Caco-2 (cell line): Measurements from ENCODE around the gene ETFA. TPM values are rescaled to one million over a fixed set of nuclear protein-coding genes. Genes with fewer than 3 reads are reported as not detected.
"Not testable (repeated sequence)": the region's sequence is repeated elsewhere in the genome, so short reads cannot be mapped to it uniquely, and the experiment has no call there.

Source experiments
- BruUV-seq: library from RNA; stranded (reverse); fragments of 400-500 nt; replicated peaks from 2 replicates; lab custom pipeline; 2021; lab: Mats Ljungman, UMichigan
- CTCF ChIA-PET: fragments of 300-600 bp; sonication (Branson Sonifier 250); formaldehyde crosslinking; loops from one replicate; lab custom pipeline; 2022; ENCODE audit warnings: antibody characterized with exemption; lab: Charles Lee
- POLR2A ChIA-PET: fragments of 300-600 bp; sonication (Branson Sonifier 250); formaldehyde crosslinking; loops from one replicate; lab custom pipeline; 2022; ENCODE audit warnings: antibody characterized with exemption; lab: Charles Lee
- DNase-seq, 2 experiments: peaks; one replicate each; pipeline versions ENCODE4 v3.0.0 to v3.0.0-alpha.2; 2020 to 2022
- H3K27me3 ChIP-seq: replicated peaks from 2 replicates; pipeline ENCODE4 v1.6.0; 2011; ENCODE audit warnings: low read length; ENCODE audit not compliant: control insufficient read depth, insufficient read depth
- H3K36me3 ChIP-seq: 2 replicates; pipeline ENCODE4 v1.5.1; 2011; ENCODE audit warnings: low read length; ENCODE audit not compliant: control insufficient read depth, insufficient read depth
- H3K4me1 ChIP-seq: fragments of 250-450 bp; sonication (Bioruptor Pico); 2 replicates; pipeline ENCODE4 v1.5.1; 2020; ENCODE audit warnings: mild to moderate bottlenecking
- H3K4me3 ChIP-seq: 2 replicates; pipeline ENCODE4 v1.5.1; 2011; ENCODE audit warnings: low read depth, mild to moderate bottlenecking, control low read depth, low read length
- H3K9me3 ChIP-seq: fragments of 250-450 bp; sonication (Bioruptor Pico); 2 replicates; pipeline ENCODE4 v1.5.1; 2020; ENCODE audit warnings: mild to moderate bottlenecking, moderate library complexity
- H3K27ac Mint-ChIP-seq: one replicate; pipeline ENCODE4 v1.8.0; 2022; ENCODE audit warnings: mixed read lengths; ENCODE audit not compliant: unreplicated experiment
- H3K27me3 Mint-ChIP-seq: one replicate; pipeline ENCODE4 v1.8.0; 2022; ENCODE audit warnings: mixed read lengths; ENCODE audit not compliant: insufficient read depth, unreplicated experiment
- H3K36me3 Mint-ChIP-seq: one replicate; pipeline ENCODE4 v1.8.0; 2022; ENCODE audit warnings: mild to moderate bottlenecking, mixed read lengths; ENCODE audit not compliant: insufficient read depth, unreplicated experiment
- H3K4me1 Mint-ChIP-seq: one replicate; pipeline ENCODE4 v1.8.0; 2022; ENCODE audit warnings: low read depth, mixed read lengths; ENCODE audit not compliant: unreplicated experiment
- H3K4me3 Mint-ChIP-seq: one replicate; pipeline ENCODE4 v1.8.0; 2022; ENCODE audit warnings: mild to moderate bottlenecking, moderate library complexity, mixed read lengths; ENCODE audit not compliant: unreplicated experiment
- H3K9me3 Mint-ChIP-seq: one replicate; pipeline ENCODE4 v1.8.0; 2022; ENCODE audit warnings: mixed read lengths; ENCODE audit not compliant: unreplicated experiment
- intact Hi-C: fragments of 100-400 bp; cut with micrococcal nuclease; formaldehyde crosslinking; loops from one replicate; pipeline ENCODE4 v1.10.0; 2022; ENCODE audit not compliant: unreplicated experiment
- total RNA-seq: library from RNA; stranded (reverse); gene quantifications from 2 replicates; pipeline ENCODE4 v1.2.3, GENCODE V29; 2022
- TF ChIP-seq, protein P1 (sequence below), 2 experiments: fragments of 200-600 bp in 1 of 2; IDR thresholded peaks; 1 replicate in 1 of 2; 2 replicates in 1 of 2; pipeline versions ENCODE4 v1.5.1 to v1.8.0; 2011 to 2022; ENCODE audit warnings: antibody characterized with exemption in 1 of 2, control low read depth in 1 of 2, inconsistent platforms in 1 of 2, low read depth in 1 of 2, low read length in 1 of 2, mild to moderate bottlenecking in 1 of 2, moderate library complexity in 1 of 2; ENCODE audit not compliant: insufficient read depth in 1 of 2, severe bottlenecking in 1 of 2, unreplicated experiment in 1 of 2

ETFA gene
- total RNA-seq, 1 experiment from 2014 or later, result 260 TPM

DNA sequence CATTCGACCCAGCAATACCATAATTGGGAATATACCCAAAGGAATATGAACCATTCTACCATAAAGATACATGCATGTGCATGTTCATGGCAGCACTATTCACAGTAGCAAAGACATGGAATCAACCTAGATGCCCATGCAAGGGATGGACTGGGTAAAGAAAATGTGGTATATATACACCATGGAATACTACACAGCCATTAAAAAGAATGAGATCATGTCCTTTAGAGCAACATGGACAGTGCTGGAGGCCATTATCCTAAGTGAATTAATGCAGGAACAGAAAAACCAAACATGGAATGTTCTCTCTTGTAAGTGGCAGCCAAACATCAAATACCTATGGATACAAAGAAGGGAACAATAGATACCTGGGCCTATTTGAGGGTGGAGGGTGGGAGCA, 7.4 kb downstream of the ETFA start:
- TF ChIP-seq, protein P1, sequence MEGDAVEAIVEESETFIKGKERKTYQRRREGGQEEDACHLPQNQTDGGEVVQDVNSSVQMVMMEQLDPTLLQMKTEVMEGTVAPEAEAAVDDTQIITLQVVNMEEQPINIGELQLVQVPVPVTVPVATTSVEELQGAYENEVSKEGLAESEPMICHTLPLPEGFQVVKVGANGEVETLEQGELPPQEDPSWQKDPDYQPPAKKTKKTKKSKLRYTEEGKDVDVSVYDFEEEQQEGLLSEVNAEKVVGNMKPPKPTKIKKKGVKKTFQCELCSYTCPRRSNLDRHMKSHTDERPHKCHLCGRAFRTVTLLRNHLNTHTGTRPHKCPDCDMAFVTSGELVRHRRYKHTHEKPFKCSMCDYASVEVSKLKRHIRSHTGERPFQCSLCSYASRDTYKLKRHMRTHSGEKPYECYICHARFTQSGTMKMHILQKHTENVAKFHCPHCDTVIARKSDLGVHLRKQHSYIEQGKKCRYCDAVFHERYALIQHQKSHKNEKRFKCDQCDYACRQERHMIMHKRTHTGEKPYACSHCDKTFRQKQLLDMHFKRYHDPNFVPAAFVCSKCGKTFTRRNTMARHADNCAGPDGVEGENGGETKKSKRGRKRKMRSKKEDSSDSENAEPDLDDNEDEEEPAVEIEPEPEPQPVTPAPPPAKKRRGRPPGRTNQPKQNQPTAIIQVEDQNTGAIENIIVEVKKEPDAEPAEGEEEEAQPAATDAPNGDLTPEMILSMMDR (IDR thresholded peaks at IDR 0.05; ENCODE audit: insufficient read depth in 1 of 2, low read depth in 1 of 2, low read length in 1 of 2, severe bottlenecking in 1 of 2, unreplicated experiment in 1 of 2), result no peak
- Mint-ChIP-seq H3K27me3 (no peaks in the 10 kb centered on the region), H3K27ac (no peak overlapping the region), H3K9me3 (no peaks in the 10 kb centered on the region), H3K36me3 (peaks cover 6% of the 10 kb centered on the region), H3K4me3 (no peak overlapping the region), H3K4me1 (peaks cover 8% of the 10 kb centered on the region)
- H3K27me3 ChIP-seq, result no peaks in the 10 kb centered on the region
- no peaks in the 10 kb centered on the region for H3K36me3 ChIP-seq
- H3K9me3 ChIP-seq, result no peaks in the 10 kb centered on the region
- POLR2A ChIA-PET, result no interaction called here
- CTCF ChIA-PET, result no interaction called here
- H3K4me3 ChIP-seq, result no peak overlapping the region
- intact Hi-C loops, result no loop called here
- DNase-seq, result no peak
- H3K4me1 ChIP-seq, result peaks cover 8% of the 10 kb centered on the region; the same call in 1 of the 2 replicates
- BruUV-seq, result no TSS peak

DNA sequence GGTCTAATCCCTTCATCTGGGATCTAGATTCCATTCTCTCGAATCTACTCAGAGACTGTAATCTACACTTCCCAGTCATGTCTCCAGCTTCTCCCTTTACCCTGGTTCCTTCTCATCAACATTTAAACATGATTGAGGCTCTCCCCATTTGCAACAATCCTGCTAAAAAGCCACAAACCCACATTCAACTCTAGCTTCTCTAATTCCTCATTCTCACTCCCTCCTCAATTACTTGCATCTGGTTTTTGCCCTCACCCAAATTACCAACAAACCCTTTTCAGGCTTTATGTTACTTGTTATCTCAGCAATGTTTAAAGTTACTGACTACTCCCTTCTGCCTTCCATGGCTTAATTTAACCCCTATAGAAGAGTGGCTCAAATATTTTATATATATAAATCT, 11.5 kb downstream of the ETFA start:
- no peak overlapping the region for H3K4me3 Mint-ChIP-seq
- H3K36me3 Mint-ChIP-seq, result no peaks in the 10 kb centered on the region
- Histone ChIP-seq H3K4me3 (no peak overlapping the region), H3K9me3 (no peaks in the 10 kb centered on the region), H3K4me1 (0 out of 2 replicates have a peak, but pooled peaks cover 7% of the 10 kb centered on the region), H3K36me3 (no peaks in the 10 kb centered on the region), H3K27me3 (no peaks in the 10 kb centered on the region)
- ChIA-PET POLR2A (interaction anchor here (1.9 kb wide), 1 partner anchor 12 kb away, joined by 4 read pairs; the partner anchor contains the start of gene ETFA), CTCF (interaction anchor here (0.7 kb wide), 1 partner anchor 568 kb away, joined by 3 read pairs; no protein-coding TSS in a partner anchor)
- DNase-seq, result no peak
- H3K9me3 Mint-ChIP-seq, result no peaks in the 10 kb centered on the region
- BruUV-seq, result no TSS peak
- TF ChIP-seq, protein P1 (IDR thresholded peaks at IDR 0.05; ENCODE audit: insufficient read depth in 1 of 2, low read depth in 1 of 2, low read length in 1 of 2, severe bottlenecking in 1 of 2, unreplicated experiment in 1 of 2), result no peak
- H3K4me1 Mint-ChIP-seq, result peaks cover 6% of the 10 kb centered on the region
- no peaks in the 10 kb centered on the region for H3K27me3 Mint-ChIP-seq
- H3K27ac Mint-ChIP-seq, result no peak overlapping the region
- intact Hi-C loops, result no loop called here

DNA sequence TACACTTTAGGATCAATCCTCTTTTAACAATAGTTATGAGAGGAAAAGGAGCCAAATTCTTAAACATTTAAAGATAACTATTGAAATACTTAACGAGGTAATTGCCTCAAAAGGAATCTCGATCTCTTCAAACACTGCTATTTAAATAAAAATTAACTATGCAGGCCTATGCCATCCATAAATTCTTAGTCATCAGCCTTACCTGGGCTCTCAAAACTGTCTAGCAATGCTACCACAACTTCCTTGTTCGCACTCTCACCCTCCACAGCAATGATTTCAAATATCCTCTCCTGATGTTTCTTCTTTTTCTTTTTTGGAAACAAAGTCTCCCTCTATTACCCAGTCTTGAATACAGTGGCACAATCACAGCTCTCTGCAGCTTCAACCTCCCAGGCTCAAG, 12.3 kb downstream of the ETFA start:
- POLR2A ChIA-PET, result interaction anchor here (1.9 kb wide), 1 partner anchor 13 kb away, joined by 4 read pairs; the partner anchor contains the start of gene ETFA
- CTCF ChIA-PET, result no interaction called here
- Mint-ChIP-seq H3K27ac (no peak overlapping the region), H3K4me3 (no peak overlapping the region), H3K27me3 (no peaks in the 10 kb centered on the region), H3K4me1 (peaks cover 6% of the 10 kb centered on the region), H3K9me3 (no peaks in the 10 kb centered on the region), H3K36me3 (no peaks in the 10 kb centered on the region)
- TF ChIP-seq, protein P1 (IDR thresholded peaks at IDR 0.05; ENCODE audit: insufficient read depth in 1 of 2, low read depth in 1 of 2, low read length in 1 of 2, severe bottlenecking in 1 of 2, unreplicated experiment in 1 of 2), result no peak
- Histone ChIP-seq H3K4me1 (0 out of 2 replicates have a peak, but pooled peaks cover 7% of the 10 kb centered on the region), H3K36me3 (no peaks in the 10 kb centered on the region), H3K27me3 (no peaks in the 10 kb centered on the region), H3K9me3 (no peaks in the 10 kb centered on the region), H3K4me3 (no peak overlapping the region)
- DNase-seq, result no peak
- no TSS peak for BruUV-seq
- intact Hi-C loops, result no loop called here

DNA sequence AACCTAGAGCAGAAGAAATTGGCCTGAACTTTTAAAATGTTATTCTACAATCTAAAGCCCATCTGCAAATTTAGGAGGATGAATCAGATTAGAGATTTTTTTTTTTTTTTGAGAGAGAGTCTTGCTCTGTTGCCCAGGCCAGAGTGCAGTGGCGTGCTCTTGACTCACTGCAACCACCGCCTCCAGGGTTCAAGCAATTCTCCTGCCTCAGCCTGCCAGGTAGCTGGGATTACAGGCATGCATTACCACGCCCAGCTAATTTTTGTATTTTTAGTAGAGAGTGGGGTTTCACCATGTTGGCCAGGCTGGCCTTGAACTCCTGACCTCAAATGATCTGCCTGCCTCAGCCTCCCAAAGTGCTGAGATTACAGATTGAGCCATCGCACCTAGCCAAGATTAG, 13.3 kb downstream of the ETFA start:
- H3K27ac Mint-ChIP-seq, H3K4me1 Mint-ChIP-seq, DNase-seq, H3K36me3 Mint-ChIP-seq, H3K4me3 Mint-ChIP-seq, H3K36me3 ChIP-seq, H3K4me1 ChIP-seq, BruUV-seq, POLR2A ChIA-PET, H3K27me3 ChIP-seq, intact Hi-C loops, H3K27me3 Mint-ChIP-seq, CTCF ChIA-PET, H3K9me3 Mint-ChIP-seq, H3K4me3 ChIP-seq, H3K9me3 ChIP-seq: not testable (repeated sequence)
